22Rv1 (cell line): ENCODE data around the gene BRF1.

Experiments used
- ZFX ChIP-seq: fragments of 450-650 bp; IDR thresholded peaks from 2 replicates; pipeline ENCODE4 v1.6.1; 2017; ENCODE audit warnings: antibody characterized with exemption, borderline replicate concordance
- TF ChIP-seq, protein P1 (sequence below): fragments of 450-650 bp; IDR thresholded peaks from 2 replicates; pipeline ENCODE4 v1.5.1; 2017; ENCODE audit warnings: mild to moderate bottlenecking

DNA sequence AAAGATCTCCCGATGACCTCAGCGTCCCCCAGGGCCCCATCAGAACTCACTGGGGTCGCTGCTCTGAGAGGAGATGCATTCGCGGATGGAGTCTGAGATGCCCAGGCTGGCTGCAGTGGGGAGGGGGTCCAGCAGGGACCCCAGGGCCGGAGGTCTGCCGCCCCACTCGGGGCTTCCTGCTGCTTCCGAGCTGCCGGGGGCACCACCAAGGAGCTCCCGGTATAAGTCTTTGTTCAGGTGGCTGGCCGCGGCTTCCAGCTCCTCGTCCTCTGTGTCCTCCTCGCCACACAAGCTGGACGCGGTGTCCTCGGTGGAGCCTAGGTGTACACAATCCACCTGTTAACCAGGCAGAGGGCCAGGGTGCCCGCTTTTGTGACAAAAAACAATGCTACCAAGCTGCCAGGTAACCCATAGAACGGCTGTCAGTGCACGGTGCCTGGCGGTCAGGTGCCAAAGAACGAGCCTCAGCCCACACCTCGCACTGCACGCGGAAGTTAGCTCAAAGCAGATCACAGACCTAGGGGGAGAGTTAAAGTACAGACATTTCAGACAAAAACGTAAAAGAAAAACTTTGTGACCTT lies 79.1 kb downstream of the BRF1 start:
- TF ChIP-seq, protein P1, sequence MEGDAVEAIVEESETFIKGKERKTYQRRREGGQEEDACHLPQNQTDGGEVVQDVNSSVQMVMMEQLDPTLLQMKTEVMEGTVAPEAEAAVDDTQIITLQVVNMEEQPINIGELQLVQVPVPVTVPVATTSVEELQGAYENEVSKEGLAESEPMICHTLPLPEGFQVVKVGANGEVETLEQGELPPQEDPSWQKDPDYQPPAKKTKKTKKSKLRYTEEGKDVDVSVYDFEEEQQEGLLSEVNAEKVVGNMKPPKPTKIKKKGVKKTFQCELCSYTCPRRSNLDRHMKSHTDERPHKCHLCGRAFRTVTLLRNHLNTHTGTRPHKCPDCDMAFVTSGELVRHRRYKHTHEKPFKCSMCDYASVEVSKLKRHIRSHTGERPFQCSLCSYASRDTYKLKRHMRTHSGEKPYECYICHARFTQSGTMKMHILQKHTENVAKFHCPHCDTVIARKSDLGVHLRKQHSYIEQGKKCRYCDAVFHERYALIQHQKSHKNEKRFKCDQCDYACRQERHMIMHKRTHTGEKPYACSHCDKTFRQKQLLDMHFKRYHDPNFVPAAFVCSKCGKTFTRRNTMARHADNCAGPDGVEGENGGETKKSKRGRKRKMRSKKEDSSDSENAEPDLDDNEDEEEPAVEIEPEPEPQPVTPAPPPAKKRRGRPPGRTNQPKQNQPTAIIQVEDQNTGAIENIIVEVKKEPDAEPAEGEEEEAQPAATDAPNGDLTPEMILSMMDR = no peak
- TF ChIP-seq ZFX = no peak
